Measurements from ENCODE around the gene NT5C1A. TPM values are rescaled to one million over a fixed set of nuclear protein-coding genes. Genes with fewer than 3 reads are reported as not detected.

The NT5C1A gene
- total RNA-seq, 1 experiment from 2014 or later = 0.52 TPM

DNA sequence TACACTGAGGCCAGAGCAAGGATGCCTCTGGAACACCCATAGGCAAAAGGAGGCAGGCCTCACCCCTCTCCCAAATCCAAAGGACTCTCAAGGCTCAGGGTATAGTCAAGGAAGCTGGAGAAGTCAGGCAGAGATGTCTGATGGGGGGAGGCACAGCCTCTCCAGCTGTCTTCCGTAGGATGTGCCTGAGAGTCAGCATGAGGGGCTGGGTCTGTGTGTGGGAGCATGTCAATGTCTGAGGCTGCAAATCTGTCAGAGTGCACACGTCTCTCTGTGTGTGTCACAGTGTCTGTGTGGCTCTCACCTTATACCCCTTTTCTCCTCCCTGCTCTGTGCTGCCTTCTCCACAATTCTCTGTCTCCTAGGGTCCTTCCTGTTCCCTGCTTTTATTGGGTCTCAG lies 15.3 kb upstream of the NT5C1A start:
- H3K27me3 ChIP-seq (ENCODE audit: low read length) = no peaks in the 10 kb centered on the region
- no peak overlapping the region for H3K27ac ChIP-seq (ENCODE audit: low read length)
- no peak overlapping the region for H2AFZ ChIP-seq (ENCODE audit: low read length)
- no peak overlapping the region for H3K4me3 ChIP-seq (ENCODE audit: low read length)
- no peak overlapping the region for H3K4me2 ChIP-seq (ENCODE audit: low read depth, low read length, poor library complexity, severe bottlenecking)
- no peaks in the 10 kb centered on the region for H3K9me2 ChIP-seq (replicated peaks; ENCODE audit: insufficient read depth, low read length)
- H4K20me1 ChIP-seq (ENCODE audit: insufficient read depth, low read depth, low read length) = 0 out of 2 replicates have a peak, but pooled peaks cover 4% of the 10 kb centered on the region
- DNase-seq = no peak
- no peak overlapping the region for H3K9ac ChIP-seq (ENCODE audit: low read length)
- H3K9me3 ChIP-seq (ENCODE audit: low read length) = no peaks in the 10 kb centered on the region
- no peaks in the 10 kb centered on the region for H3K36me3 ChIP-seq (ENCODE audit: insufficient read depth, low read length)
- H3K79me2 ChIP-seq (ENCODE audit: low read length) = no peaks in the 10 kb centered on the region
- peaks cover 4% of the 10 kb centered on the region; the same call in 1 of the 2 replicates for H3K4me1 ChIP-seq (ENCODE audit: low read length)

- Histone ChIP-seq H2AFZ (ENCODE audit: low read length) (no peak overlapping the region), H3K4me2 (ENCODE audit: low read depth, low read length, poor library complexity, severe bottlenecking) (no peak overlapping the region)
Measured at GRCh38 chr1:39685071-39685470, 13.2 kb upstream of the NT5C1A start.

DNA sequence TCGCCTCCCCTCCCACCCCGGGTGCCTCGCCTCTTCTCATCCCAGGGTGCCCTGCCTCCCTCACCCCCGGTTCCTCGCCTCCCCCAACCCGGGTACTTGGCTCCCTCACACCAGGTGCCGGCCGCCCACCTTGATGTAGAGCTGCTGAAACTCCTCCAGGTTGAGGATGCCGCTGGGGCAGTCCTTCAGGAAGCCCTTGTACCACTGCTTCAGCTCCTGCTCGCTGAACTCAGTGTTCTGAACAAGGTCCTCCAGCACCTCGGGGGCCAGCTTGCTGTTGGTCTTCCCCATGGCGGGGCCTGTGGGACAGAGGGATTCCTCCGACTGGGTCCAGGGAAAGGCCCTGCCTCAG lies 12.4 kb upstream of the NT5C1A start:
- H3K9ac ChIP-seq (ENCODE audit: low read length) = no peak overlapping the region
- no peaks in the 10 kb centered on the region for H3K27me3 ChIP-seq (ENCODE audit: low read length)
- no peaks in the 10 kb centered on the region for H3K4me1 ChIP-seq (ENCODE audit: low read length)
- H3K36me3 ChIP-seq (ENCODE audit: insufficient read depth, low read length) = no peaks in the 10 kb centered on the region
- DNase-seq = no peak
- H3K27ac ChIP-seq (ENCODE audit: low read length) = no peak overlapping the region
- H3K4me2 ChIP-seq (ENCODE audit: low read depth, low read length, poor library complexity, severe bottlenecking) = no peak overlapping the region
- H3K79me2 ChIP-seq (ENCODE audit: low read length) = no peaks in the 10 kb centered on the region
- no peaks in the 10 kb centered on the region for H4K20me1 ChIP-seq (ENCODE audit: insufficient read depth, low read depth, low read length)
- no peak overlapping the region for H3K4me3 ChIP-seq (ENCODE audit: low read length)
- H2AFZ ChIP-seq (ENCODE audit: low read length) = no peak overlapping the region
- no peaks in the 10 kb centered on the region for H3K9me2 ChIP-seq (replicated peaks; ENCODE audit: insufficient read depth, low read length)
- H3K9me3 ChIP-seq (ENCODE audit: low read length) = no peaks in the 10 kb centered on the region

More at GRCh38 chr1:39685071-39685470, 13.2 kb upstream of the NT5C1A start:
- Histone ChIP-seq H4K20me1 (ENCODE audit: insufficient read depth, low read depth, low read length) (no peaks in the 10 kb centered on the region), H3K4me3 (ENCODE audit: low read length) (no peak overlapping the region), H3K4me1 (ENCODE audit: low read length) (no peaks in the 10 kb centered on the region), H3K27ac (ENCODE audit: low read length) (no peak overlapping the region), H3K79me2 (ENCODE audit: low read length) (no peaks in the 10 kb centered on the region), H3K9me2 (replicated peaks; ENCODE audit: insufficient read depth, low read length) (no peaks in the 10 kb centered on the region), H3K9me3 (ENCODE audit: low read length) (no peaks in the 10 kb centered on the region), H3K27me3 (ENCODE audit: low read length) (no peaks in the 10 kb centered on the region), H3K36me3 (ENCODE audit: insufficient read depth, low read length) (no peaks in the 10 kb centered on the region), H3K9ac (ENCODE audit: low read length) (no peak overlapping the region)
- DNase-seq = no peak

DNA sequence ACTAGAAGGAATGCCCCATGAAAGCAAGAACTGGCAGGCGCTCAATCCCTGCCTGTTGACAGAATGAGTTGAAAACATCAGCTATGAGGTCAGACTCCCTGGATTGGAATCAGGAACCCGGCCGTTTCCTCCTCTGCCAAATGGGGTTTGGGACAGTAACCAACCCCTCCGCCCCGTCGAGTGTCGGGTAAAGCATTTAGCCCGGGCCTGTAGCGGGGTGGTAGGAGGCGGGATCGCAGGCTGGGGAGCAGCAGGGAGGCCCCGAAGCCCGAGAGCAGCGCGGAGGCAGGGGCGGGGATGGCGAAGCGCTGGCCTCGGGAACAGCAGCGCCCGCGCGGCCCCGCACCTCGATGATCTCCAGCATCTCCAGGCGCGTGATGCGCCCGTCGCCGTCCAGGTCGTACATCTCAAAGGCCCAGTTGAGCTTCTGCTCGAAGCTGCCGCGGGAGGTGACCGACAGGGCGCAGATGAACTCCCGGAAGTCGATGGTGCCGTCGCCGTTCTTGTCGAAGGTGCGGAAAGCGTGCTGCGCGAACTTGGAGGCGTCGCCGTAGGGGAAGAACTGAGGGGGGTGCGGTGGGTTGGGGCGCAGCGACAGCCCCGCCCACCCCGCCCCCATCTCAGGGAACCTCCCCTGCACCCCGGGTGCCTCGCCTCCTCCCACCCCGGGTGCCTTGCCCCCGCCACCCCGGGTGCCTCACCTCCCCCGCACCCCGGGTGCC lies 11.8 kb upstream of the NT5C1A start:
- no peak overlapping the region for H3K4me2 ChIP-seq (ENCODE audit: low read depth, low read length, poor library complexity, severe bottlenecking)
- no peaks in the 10 kb centered on the region for H3K79me2 ChIP-seq (ENCODE audit: low read length)
- H3K4me3 ChIP-seq (ENCODE audit: low read length) = no peak overlapping the region
- no peaks in the 10 kb centered on the region for H3K9me2 ChIP-seq (replicated peaks; ENCODE audit: insufficient read depth, low read length)
- H3K9ac ChIP-seq (ENCODE audit: low read length) = no peak overlapping the region
- H3K27ac ChIP-seq (ENCODE audit: low read length) = no peak overlapping the region
- H3K27me3 ChIP-seq (ENCODE audit: low read length) = no peaks in the 10 kb centered on the region
- no peak for DNase-seq
- H4K20me1 ChIP-seq (ENCODE audit: insufficient read depth, low read depth, low read length) = no peaks in the 10 kb centered on the region
- no peaks in the 10 kb centered on the region for H3K9me3 ChIP-seq (ENCODE audit: low read length)
- no peak overlapping the region for H2AFZ ChIP-seq (ENCODE audit: low read length)
- no peaks in the 10 kb centered on the region for H3K4me1 ChIP-seq (ENCODE audit: low read length)
- H3K36me3 ChIP-seq (ENCODE audit: insufficient read depth, low read length) = no peaks in the 10 kb centered on the region

- Histone ChIP-seq H3K36me3 (ENCODE audit: insufficient read depth, low read length) (no peaks in the 10 kb centered on the region), H3K27ac (ENCODE audit: low read length) (no peak overlapping the region), H2AFZ (ENCODE audit: low read length) (no peak overlapping the region), H3K9me2 (replicated peaks; ENCODE audit: insufficient read depth, low read length) (no peaks in the 10 kb centered on the region), H3K9me3 (ENCODE audit: low read length) (no peaks in the 10 kb centered on the region), H4K20me1 (ENCODE audit: insufficient read depth, low read depth, low read length) (no peaks in the 10 kb centered on the region), H3K4me2 (ENCODE audit: low read depth, low read length, poor library complexity, severe bottlenecking) (no peak overlapping the region), H3K4me1 (ENCODE audit: low read length) (no peaks in the 10 kb centered on the region), H3K79me2 (ENCODE audit: low read length) (no peaks in the 10 kb centered on the region), H3K27me3 (ENCODE audit: low read length) (no peaks in the 10 kb centered on the region), H3K4me3 (ENCODE audit: low read length) (no peak overlapping the region), H3K9ac (ENCODE audit: low read length) (no peak overlapping the region)
- DNase-seq = no peak
Measured at GRCh38 chr1:39681999-39682398, 10.1 kb upstream of the NT5C1A start.

- Histone ChIP-seq H3K36me3 (ENCODE audit: insufficient read depth, low read length) (no peaks in the 10 kb centered on the region), H3K4me1 (ENCODE audit: low read length) (no peaks in the 10 kb centered on the region), H3K27ac (ENCODE audit: low read length) (no peak overlapping the region), H3K79me2 (ENCODE audit: low read length) (no peaks in the 10 kb centered on the region), H3K4me3 (ENCODE audit: low read length) (no peak overlapping the region), H3K4me2 (ENCODE audit: low read depth, low read length, poor library complexity, severe bottlenecking) (no peak overlapping the region), H3K9me3 (ENCODE audit: low read length) (no peaks in the 10 kb centered on the region), H3K27me3 (ENCODE audit: low read length) (no peaks in the 10 kb centered on the region), H2AFZ (ENCODE audit: low read length) (no peak overlapping the region), H4K20me1 (ENCODE audit: insufficient read depth, low read depth, low read length) (no peaks in the 10 kb centered on the region), H3K9ac (ENCODE audit: low read length) (no peak overlapping the region), H3K9me2 (replicated peaks; ENCODE audit: insufficient read depth, low read length) (no peaks in the 10 kb centered on the region)
- DNase-seq = no peak
Measured at GRCh38 chr1:39681294-39681693, 9.4 kb upstream of the NT5C1A start.

DNA sequence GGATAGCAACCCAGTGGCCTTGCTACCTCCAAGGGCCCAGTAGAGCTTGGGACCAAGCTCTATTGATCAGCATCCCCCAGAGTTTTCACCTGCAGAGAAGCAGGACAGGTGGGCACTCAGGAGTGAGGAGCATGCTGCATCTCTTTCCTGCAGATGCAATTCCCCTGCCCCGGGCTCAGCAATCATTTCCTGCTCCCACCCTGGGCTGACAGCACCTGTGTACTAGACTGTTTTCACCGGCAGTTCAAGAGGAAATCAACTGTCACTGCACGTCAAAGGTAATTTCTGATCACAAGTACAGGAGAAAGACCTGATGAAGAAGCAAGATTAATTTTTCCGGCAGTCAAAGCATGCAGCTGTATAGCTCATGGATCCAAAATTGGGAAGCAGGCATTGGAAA lies 8.8 kb upstream of the NT5C1A start:
- DNase-seq = no peak
- H3K27ac ChIP-seq (ENCODE audit: low read length) = no peak overlapping the region
- H3K4me3 ChIP-seq (ENCODE audit: low read length) = no peak overlapping the region

DNA sequence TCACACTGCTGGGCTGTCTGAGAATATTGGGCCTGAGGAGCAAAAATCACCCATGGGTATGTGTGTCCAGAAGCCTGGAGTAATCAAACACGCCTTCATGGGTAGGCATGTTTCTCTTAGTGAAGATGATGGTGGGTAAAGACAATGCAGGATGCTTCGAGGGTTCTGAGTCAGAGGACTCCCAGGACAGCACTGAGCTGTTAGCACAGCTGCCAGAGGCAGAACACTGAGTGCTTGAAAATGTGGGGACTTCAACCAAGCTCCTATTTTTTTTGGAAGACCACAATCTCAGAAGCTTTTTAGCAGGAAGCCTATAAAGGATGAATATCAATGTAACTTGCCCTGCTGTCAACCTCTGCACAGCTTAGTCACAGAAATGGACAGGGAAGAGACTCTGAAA lies 7.9 kb upstream of the NT5C1A start:
- Histone ChIP-seq H3K27ac (ENCODE audit: low read length) (no peak overlapping the region), H3K4me1 (ENCODE audit: low read length) (no peaks in the 10 kb centered on the region), H3K4me3 (ENCODE audit: low read length) (no peak overlapping the region), H3K36me3 (ENCODE audit: insufficient read depth, low read length) (no peaks in the 10 kb centered on the region), H3K9me2 (replicated peaks; ENCODE audit: insufficient read depth, low read length) (no peaks in the 10 kb centered on the region), H3K9me3 (ENCODE audit: low read length) (no peaks in the 10 kb centered on the region), H3K27me3 (ENCODE audit: low read length) (no peaks in the 10 kb centered on the region), H3K4me2 (ENCODE audit: low read depth, low read length, poor library complexity, severe bottlenecking) (no peak overlapping the region), H4K20me1 (ENCODE audit: insufficient read depth, low read depth, low read length) (no peaks in the 10 kb centered on the region), H2AFZ (ENCODE audit: low read length) (no peak overlapping the region), H3K9ac (ENCODE audit: low read length) (no peak overlapping the region), H3K79me2 (ENCODE audit: low read length) (no peaks in the 10 kb centered on the region)
- DNase-seq = no peak

More for the DNA sequence above, 8.8 kb upstream of the NT5C1A start:
- Histone ChIP-seq H2AFZ (ENCODE audit: low read length) (no peak overlapping the region), H3K27me3 (ENCODE audit: low read length) (no peaks in the 10 kb centered on the region), H3K4me2 (ENCODE audit: low read depth, low read length, poor library complexity, severe bottlenecking) (no peak overlapping the region), H3K79me2 (ENCODE audit: low read length) (no peaks in the 10 kb centered on the region), H4K20me1 (ENCODE audit: insufficient read depth, low read depth, low read length) (no peaks in the 10 kb centered on the region), H3K9ac (ENCODE audit: low read length) (no peak overlapping the region), H3K9me2 (replicated peaks; ENCODE audit: insufficient read depth, low read length) (no peaks in the 10 kb centered on the region), H3K36me3 (ENCODE audit: insufficient read depth, low read length) (no peaks in the 10 kb centered on the region), H3K4me1 (ENCODE audit: low read length) (no peaks in the 10 kb centered on the region), H3K9me3 (ENCODE audit: low read length) (no peaks in the 10 kb centered on the region)

All from Karpas-422 (cell line).